GM19438 (cell line): ENCODE measurements around the gene NOP56.

Source experiments
- ATAC-seq: cut with Tn5 transposase; IDR thresholded peaks from one replicate; pipeline ENCODE4 v1.9.1; 2021; ENCODE audit warnings: low read depth; ENCODE audit not compliant: unreplicated experiment

Gene NOP56

DNA sequence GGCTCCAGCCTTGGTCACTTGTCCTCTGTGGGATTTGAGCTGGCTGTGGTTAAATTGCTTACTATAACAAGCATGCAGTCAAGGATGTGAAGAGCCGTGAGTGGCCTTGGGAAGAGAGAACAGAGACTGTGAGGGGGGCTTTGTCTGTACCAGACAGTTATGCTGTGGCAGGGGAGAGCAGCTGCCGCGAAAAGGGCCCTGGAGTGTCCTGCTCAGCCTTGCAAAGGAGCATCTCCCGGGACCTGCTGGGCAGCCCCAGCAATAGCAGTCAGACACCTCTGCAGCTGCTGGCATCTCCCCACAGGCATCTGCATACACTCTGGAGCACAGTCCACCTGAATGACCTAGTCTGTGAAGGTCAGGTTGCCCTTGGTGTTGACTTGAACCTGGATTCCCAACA lies 46.5 kb downstream of the NOP56 start:
- ATAC-seq, result no peak

DNA sequence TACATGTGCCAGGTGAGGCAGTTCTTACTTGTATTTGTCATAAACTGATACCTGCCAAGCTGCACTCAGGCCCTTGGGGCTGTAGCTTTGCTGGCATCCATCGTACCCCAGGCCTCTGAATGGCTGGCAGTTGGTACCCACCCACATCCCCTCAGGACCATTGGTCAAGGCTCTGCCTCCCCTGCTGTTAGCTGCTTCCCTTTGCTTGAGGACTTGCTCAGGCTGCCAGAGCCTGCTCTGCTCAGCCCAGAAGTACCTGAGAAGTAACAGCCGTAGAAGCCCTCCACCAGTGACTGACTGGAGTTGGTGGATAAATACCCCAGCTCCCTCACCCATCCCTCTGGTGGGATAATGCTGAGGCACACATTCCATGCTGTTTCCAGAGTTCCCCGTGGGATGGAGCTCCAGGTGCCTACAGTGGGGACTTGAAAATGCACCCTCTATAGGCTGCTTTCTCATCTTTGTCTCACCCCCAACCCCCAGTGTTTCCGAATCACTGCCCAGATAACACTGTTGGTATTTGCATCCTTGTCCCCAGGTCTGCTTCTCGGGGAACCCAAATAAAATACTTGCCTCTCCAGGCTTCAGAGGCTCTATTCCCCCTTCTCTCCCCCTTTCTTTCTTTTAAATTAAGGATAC lies 47.5 kb downstream of the NOP56 start:
- no peak for ATAC-seq

DNA sequence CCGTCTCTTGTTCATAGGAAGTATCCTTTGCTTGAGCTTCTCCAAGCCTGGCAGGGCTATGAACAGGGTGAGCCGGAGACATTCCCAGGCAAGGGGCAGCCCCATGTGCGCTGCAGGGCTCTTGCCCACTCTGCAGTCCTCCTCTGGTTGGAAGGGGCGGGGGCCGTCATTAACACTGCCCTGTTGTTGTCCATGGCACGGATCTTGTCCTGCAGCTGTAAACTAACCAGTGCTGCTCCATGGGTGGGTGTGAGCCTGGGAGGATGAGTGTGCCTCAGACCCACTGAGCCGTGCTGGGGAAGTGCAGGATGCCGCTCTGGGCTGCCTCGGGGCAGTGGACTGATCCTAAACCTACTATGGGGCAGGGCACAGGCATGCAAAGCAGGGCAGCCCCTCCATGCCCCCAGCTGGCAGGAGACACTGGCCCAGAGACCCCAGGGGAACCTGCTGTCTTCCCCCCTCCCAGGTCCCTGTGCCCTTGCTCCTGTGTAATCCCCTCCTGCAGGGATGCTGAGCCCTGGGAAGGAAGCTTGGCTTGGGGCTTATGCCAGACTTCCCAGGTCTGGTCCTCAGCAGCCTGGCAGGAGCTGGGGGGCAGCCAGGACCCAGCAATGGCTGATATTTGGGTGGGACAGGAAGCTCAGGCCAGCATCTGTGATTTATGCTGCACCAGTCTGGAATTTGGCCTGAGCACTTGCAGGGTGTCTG lies 48.6 kb downstream of the NOP56 start:
- ATAC-seq, result no peak

GRCh38 chr20:2701671-2702081 lies 49.2 kb downstream of the NOP56 start:
- no peak for ATAC-seq

GRCh38 chr20:2703716-2704475 lies 51.5 kb downstream of the NOP56 start:
- ATAC-seq, result no peak

DNA sequence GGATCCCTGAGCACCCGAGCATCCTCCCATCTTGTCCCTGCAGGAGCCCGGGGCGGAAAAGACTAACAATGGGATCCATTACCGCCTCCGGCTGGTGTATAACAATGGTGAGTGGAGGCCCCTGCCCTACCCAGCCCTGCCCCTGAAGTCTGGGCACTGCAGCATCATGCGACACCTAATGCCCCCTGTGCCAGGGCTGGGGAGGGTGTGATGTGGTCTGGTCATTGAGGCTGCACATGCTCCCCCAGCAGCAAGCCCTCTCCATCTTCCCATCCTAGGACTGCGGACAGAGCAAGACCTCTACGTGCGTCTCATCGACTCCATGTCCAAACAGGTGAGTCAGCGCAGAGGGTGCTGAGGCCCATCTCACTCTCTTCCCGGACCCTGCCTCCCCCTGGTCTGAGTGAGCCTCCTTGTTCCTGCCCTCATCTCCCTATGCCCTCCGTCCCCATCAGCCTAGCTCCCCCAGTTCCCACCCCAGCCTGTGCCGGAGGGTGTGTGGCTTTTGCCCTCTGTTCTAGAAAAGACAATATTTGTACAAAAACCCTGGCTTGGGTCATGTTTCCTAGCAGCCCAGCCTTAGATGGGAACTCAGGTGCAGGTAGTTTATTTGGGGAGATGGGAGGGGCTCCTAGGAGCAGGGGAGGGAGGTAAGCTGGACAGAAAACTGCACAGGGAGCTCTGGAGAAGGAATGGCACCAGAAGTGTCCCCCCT lies 53.7 kb downstream of the NOP56 start:
- no peak for ATAC-seq

DNA sequence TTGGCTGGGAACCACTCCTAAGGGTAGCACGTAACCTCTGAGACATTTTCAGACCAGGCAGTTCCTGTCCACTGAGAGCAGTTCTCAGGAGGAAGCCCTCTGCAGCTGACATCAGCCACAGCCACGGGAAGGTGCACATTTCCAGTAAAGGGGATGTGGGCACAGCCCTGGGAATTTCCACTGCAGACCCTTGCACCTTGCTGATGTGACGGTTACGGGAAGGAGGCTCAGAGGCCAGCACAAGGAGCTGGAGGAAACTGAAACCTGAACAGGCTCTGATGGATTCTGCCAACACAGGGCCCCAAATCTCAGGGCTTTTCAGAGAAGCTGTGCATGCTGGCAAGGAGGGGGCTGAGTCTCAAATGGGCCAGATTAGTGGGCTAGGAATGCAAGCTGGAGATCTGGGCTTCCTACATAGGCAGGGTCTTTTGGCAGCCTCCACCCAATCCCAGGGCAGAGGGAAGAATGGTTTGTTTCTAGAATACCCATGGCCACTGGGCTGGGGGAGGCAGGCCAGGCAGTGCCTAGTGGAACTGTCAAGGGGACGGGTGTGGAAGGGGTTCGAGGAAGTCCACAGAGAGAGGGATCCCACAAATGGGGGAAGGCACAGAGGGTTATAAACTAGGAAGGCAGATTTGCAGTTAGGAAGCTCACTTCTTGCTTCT lies 54.4 kb downstream of the NOP56 start:
- ATAC-seq, result no peak

- ATAC-seq, result no peak
Observed at GRCh38 chr20:2707353-2708072, 55.1 kb downstream of the NOP56 start.
